ENCODE data around the gene CLEC9A. TPM values are rescaled to one million over a fixed set of nuclear protein-coding genes. Genes with fewer than 3 reads are reported as not detected.
"Not testable (repeated sequence)": the region's sequence is repeated elsewhere in the genome, so short reads cannot be mapped to it uniquely, and the experiment has no call there.

Gene CLEC9A
- not detected for polyA plus RNA-seq (2013, experiment 1 of 2; ENCODE audit: insufficient read length)
- not detected for polyA plus RNA-seq (2013, experiment 2 of 2; ENCODE audit: insufficient read length)

GRCh38 chr12:10030446-10030845 is at the start of gene CLEC9A:
TSS of gene CLEC9A (plus strand) at chr12:10030682. CDS start at chr12:10052688, 22,006 bp downstream.
- no peak for DNase-seq

GRCh38 chr12:9991876-9992275 is 38.6 kb upstream of the CLEC9A start:
- no peak for DNase-seq

- no peak for DNase-seq
Observed at GRCh38 chr12:9992296-9992695, 38.2 kb upstream of the CLEC9A start.

- no peak for DNase-seq
Observed at GRCh38 chr12:9999016-9999415, 31.5 kb upstream of the CLEC9A start, which contains the start of gene CLEC1B. TSS of gene CLEC1B (minus strand) at chr12:9999121. CDS start at chr12:9999100, 21 bp downstream.

- peak; percentile 37 for DNase-seq
Observed at GRCh38 chr12:10001171-10001776, 29.2 kb upstream of the CLEC9A start.

- DNase-seq, result no peak
Observed at GRCh38 chr12:10012630-10013330, 17.7 kb upstream of the CLEC9A start.

GRCh38 chr12:10015450-10015849 is 15.0 kb upstream of the CLEC9A start:
- DNase-seq, result no peak

GRCh38 chr12:10016881-10017280 is 13.6 kb upstream of the CLEC9A start:
- peak; percentile 26 for DNase-seq

- DNase-seq, result no peak
Observed at GRCh38 chr12:10018386-10018785, 12.1 kb upstream of the CLEC9A start.

- DNase-seq, result no peak
Observed at GRCh38 chr12:10021342-10021741, 9.1 kb upstream of the CLEC9A start.

GRCh38 chr12:10025236-10025635 is 5.2 kb upstream of the CLEC9A start:
- no peak for DNase-seq

GRCh38 chr12:10026666-10027065 is 3.8 kb upstream of the CLEC9A start:
- DNase-seq, result not testable (repeated sequence)

GRCh38 chr12:10027311-10027710 is 3.2 kb upstream of the CLEC9A start:
- DNase-seq, result peak; percentile 13

GRCh38 chr12:10027721-10028120 is 2.8 kb upstream of the CLEC9A start:
- DNase-seq, result peak; percentile 18

- DNase-seq, result no peak
Observed at GRCh38 chr12:10031321-10031720, 839 bp downstream of the CLEC9A start.

- DNase-seq, result peak; percentile 90
Observed at GRCh38 chr12:10031771-10032175, 1.3 kb downstream of the CLEC9A start.

GRCh38 chr12:10033783-10034545 is 3.5 kb downstream of the CLEC9A start:
- peak; percentile 29 for DNase-seq

GRCh38 chr12:10042167-10042566 is 11.7 kb downstream of the CLEC9A start:
- DNase-seq, result no peak

- no peak for DNase-seq
Observed at GRCh38 chr12:10048526-10048925, 18.0 kb downstream of the CLEC9A start.

- no peak for DNase-seq
Observed at GRCh38 chr12:10052193-10052913, 21.9 kb downstream of the CLEC9A start.

GRCh38 chr12:10058387-10058786 is 27.9 kb downstream of the CLEC9A start:
- no peak for DNase-seq

- no peak for DNase-seq
Observed at GRCh38 chr12:10065241-10065640, 34.8 kb downstream of the CLEC9A start.

- DNase-seq, result no peak
Observed at GRCh38 chr12:10067264-10067663, 36.8 kb downstream of the CLEC9A start.
